Measurements from ENCODE around the gene CTRB1. TPM values are rescaled to one million over a fixed set of nuclear protein-coding genes. Genes with fewer than 3 reads are reported as not detected.
A peak's percentile ranks its signal among the peaks of the same experiment; 100 is the strongest.
"Not testable (repeated sequence)": the region's sequence is repeated elsewhere in the genome, so short reads cannot be mapped to it uniquely, and the experiment has no call there.

Gene CTRB1
- total and polyA plus RNA-seq, 2 donors (not counting 3 experiments of a cell fraction or from before 2014, with no cell fraction given): not detected

DNA sequence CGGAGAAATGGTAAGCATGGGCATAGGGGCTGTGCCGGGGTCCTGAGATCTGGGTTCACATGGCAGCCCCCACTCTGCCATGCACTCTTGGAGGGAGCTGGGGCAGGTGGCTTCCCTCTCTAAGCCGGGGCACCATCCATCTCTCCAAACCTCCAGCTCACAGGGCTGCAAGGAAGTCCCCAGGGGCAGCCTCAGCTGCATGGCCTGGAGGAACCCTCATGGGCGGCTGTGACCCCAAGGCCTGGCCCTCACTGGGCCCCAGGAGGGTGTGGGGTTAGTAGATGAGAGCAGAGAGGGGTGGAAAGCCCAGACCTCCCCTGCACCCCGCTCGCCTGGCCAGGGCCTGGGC, 14.4 kb upstream of the CTRB1 start:
- Histone ChIP-seq H3K4me2 (ENCODE audit: insufficient read depth, low read length) (no peak overlapping the region), H3K4me1 (ENCODE audit: control insufficient read depth, extremely low read depth, insufficient read depth, low read length) (peaks cover 2% of the 10 kb centered on the region), H3K4me3 (replicated peaks in 1 of 3; ENCODE audit: insufficient read depth in 1 of 3, low read depth in 1 of 3, low read length in 3 of 3) (no peak overlapping the region), H2AFZ (ENCODE audit: low read depth, low read length) (no peak overlapping the region), H3K9me1 (replicated peaks; ENCODE audit: control insufficient read depth, extremely low read depth, insufficient read depth, low read length) (no peaks in the 10 kb centered on the region), H3K9ac (replicated peaks; ENCODE audit: extremely low read depth, insufficient read depth, low read length) (no peak overlapping the region), H4K20me1 (replicated peaks; ENCODE audit: control insufficient read depth, extremely low read depth, insufficient read depth, low read length) (no peaks in the 10 kb centered on the region), H3K27me3 (ENCODE audit: control insufficient read depth in 2 of 2, insufficient read depth in 2 of 2, low read length in 2 of 2) (no peaks in the 10 kb centered on the region), H3K79me2 (ENCODE audit: control insufficient read depth, insufficient read depth, low read length) (no peaks in the 10 kb centered on the region), H3K27ac (ENCODE audit: insufficient read depth, low read depth, low read length) (no peak overlapping the region), H3K36me3 (ENCODE audit: control insufficient read depth in 2 of 2, extremely low read depth in 1 of 2, insufficient read depth in 2 of 2, low read length in 2 of 2) (no peaks in the 10 kb centered on the region), H3K9me3 (replicated peaks; ENCODE audit: control insufficient read depth, insufficient read depth, low read length) (no peaks in the 10 kb centered on the region)
- no peak for TF ChIP-seq MYC (IDR thresholded peaks at IDR 0.05; ENCODE audit: low read depth, low read length)
- no peak for TF ChIP-seq POLR2A (IDR thresholded peaks at IDR 0.05; ENCODE audit: low read depth, low read length)
- TF ChIP-seq FOS (IDR thresholded peaks at IDR 0.05; ENCODE audit: borderline replicate concordance, insufficient read depth, low read length): no peak
- no peak for TF ChIP-seq JUN (IDR thresholded peaks at IDR 0.05; ENCODE audit: borderline replicate concordance, insufficient read depth, insufficient read length, low read depth)
- no peak for TF ChIP-seq EZH2 (IDR thresholded peaks at IDR 0.05; ENCODE audit: borderline replicate concordance, low read depth, low read length, severe bottlenecking)
- TF ChIP-seq GATA2 (IDR thresholded peaks at IDR 0.05; ENCODE audit: insufficient read depth, insufficient read length, low read depth, low read length): no peak
- TF ChIP-seq, protein P1, sequence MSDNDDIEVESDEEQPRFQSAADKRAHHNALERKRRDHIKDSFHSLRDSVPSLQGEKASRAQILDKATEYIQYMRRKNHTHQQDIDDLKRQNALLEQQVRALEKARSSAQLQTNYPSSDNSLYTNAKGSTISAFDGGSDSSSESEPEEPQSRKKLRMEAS (IDR thresholded peaks at IDR 0.05; ENCODE audit: insufficient read depth, insufficient read length): no peak
- TF ChIP-seq, protein P2, sequence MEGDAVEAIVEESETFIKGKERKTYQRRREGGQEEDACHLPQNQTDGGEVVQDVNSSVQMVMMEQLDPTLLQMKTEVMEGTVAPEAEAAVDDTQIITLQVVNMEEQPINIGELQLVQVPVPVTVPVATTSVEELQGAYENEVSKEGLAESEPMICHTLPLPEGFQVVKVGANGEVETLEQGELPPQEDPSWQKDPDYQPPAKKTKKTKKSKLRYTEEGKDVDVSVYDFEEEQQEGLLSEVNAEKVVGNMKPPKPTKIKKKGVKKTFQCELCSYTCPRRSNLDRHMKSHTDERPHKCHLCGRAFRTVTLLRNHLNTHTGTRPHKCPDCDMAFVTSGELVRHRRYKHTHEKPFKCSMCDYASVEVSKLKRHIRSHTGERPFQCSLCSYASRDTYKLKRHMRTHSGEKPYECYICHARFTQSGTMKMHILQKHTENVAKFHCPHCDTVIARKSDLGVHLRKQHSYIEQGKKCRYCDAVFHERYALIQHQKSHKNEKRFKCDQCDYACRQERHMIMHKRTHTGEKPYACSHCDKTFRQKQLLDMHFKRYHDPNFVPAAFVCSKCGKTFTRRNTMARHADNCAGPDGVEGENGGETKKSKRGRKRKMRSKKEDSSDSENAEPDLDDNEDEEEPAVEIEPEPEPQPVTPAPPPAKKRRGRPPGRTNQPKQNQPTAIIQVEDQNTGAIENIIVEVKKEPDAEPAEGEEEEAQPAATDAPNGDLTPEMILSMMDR (IDR thresholded peaks at IDR 0.05; ENCODE audit: extremely low read depth in 1 of 2, insufficient read depth in 1 of 2, low read depth in 1 of 2, low read length in 2 of 2): no peak
- dilution Hi-C loops (cut with MboI; ENCODE audit: extremely low pct_ligation_motif_present, low sequenced_read_pairs) (no loop called here), intact Hi-C loops (cut with micrococcal nuclease) (no loop called here)
- POLR2A ChIA-PET: no interaction called here
- no TSS peak for BruUV-seq (replicated peaks)
- DNase-seq (ENCODE audit: low read depth, low spot score) (no peak), FAIRE-seq (no peak)
- CTCF ChIA-PET: interaction anchor here (7.9 kb wide), 1 partner anchor 199 kb away, joined by 186 read pairs; no protein-coding TSS in a partner anchor

DNA sequence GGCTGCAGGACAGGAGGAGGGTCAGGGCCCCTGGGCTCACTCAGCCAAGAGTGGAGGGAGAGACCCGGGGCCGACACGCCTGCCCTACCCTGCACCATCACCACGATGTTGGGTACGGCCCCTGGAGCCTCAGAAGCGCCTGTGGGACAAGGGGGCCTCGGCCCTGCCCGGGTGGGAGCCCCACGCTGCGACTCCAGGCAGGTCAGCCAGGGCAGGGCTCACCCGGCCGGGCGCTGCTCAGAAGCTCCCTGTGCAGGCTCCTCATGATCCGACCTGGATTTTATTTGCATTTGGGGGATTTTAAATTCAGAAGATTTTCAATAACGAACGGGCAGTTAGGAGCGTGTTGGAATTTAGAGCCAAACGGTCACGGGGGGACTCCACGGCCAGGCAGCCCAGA, 13.9 kb upstream of the CTRB1 start:
- H3K4me2 ChIP-seq (ENCODE audit: insufficient read depth, low read length); H2AFZ ChIP-seq (ENCODE audit: low read depth, low read length); CTCF ChIA-PET; dilution Hi-C loops (cut with MboI; ENCODE audit: extremely low pct_ligation_motif_present, low sequenced_read_pairs); H3K9me3 ChIP-seq (replicated peaks; ENCODE audit: control insufficient read depth, insufficient read depth, low read length); FAIRE-seq; H3K9ac ChIP-seq (replicated peaks; ENCODE audit: extremely low read depth, insufficient read depth, low read length); H4K20me1 ChIP-seq (replicated peaks; ENCODE audit: control insufficient read depth, extremely low read depth, insufficient read depth, low read length); intact Hi-C loops (cut with micrococcal nuclease); DNase-seq (ENCODE audit: low read depth, low spot score); POLR2A ChIA-PET; H3K27ac ChIP-seq (ENCODE audit: insufficient read depth, low read depth, low read length); H3K36me3 ChIP-seq (ENCODE audit: control insufficient read depth in 2 of 2, extremely low read depth in 1 of 2, insufficient read depth in 2 of 2, low read length in 2 of 2); H3K27me3 ChIP-seq (ENCODE audit: control insufficient read depth in 2 of 2, insufficient read depth in 2 of 2, low read length in 2 of 2); H3K79me2 ChIP-seq (ENCODE audit: control insufficient read depth, insufficient read depth, low read length); H3K4me1 ChIP-seq (ENCODE audit: control insufficient read depth, extremely low read depth, insufficient read depth, low read length); H3K9me1 ChIP-seq (replicated peaks; ENCODE audit: control insufficient read depth, extremely low read depth, insufficient read depth, low read length); H3K4me3 ChIP-seq (replicated peaks in 1 of 3; ENCODE audit: insufficient read depth in 1 of 3, low read depth in 1 of 3, low read length in 3 of 3): not testable (repeated sequence)
- TSS peak; percentile 11 for BruUV-seq (replicated peaks)

DNA sequence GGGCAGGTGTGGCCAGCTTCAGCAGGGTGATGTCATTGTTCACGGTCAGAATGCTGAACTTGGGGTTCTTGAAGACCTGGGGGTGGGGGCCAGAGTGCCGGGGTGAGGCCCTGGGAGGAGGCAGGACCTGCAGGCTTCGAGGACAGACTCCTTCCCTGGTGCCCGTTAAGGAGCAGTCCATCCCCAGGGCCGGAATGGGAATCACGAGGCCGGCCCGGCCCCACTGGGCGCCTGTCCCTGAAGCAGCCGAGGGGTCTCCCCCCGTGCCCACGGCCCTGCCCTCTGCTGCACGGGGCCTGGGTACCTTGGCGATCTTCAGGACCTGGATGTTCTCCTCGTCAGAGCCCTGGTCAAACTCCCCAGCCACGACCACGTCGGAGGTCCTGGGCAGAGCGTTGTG, 13.3 kb upstream of the CTRB1 start:
- H3K27me3 ChIP-seq (ENCODE audit: control insufficient read depth in 2 of 2, insufficient read depth in 2 of 2, low read length in 2 of 2); H3K36me3 ChIP-seq (ENCODE audit: control insufficient read depth in 2 of 2, extremely low read depth in 1 of 2, insufficient read depth in 2 of 2, low read length in 2 of 2); H3K4me2 ChIP-seq (ENCODE audit: insufficient read depth, low read length); H3K27ac ChIP-seq (ENCODE audit: insufficient read depth, low read depth, low read length); H3K9me3 ChIP-seq (replicated peaks; ENCODE audit: control insufficient read depth, insufficient read depth, low read length); BruUV-seq (replicated peaks); H2AFZ ChIP-seq (ENCODE audit: low read depth, low read length); H3K9ac ChIP-seq (replicated peaks; ENCODE audit: extremely low read depth, insufficient read depth, low read length); H3K79me2 ChIP-seq (ENCODE audit: control insufficient read depth, insufficient read depth, low read length); dilution Hi-C loops (cut with MboI; ENCODE audit: extremely low pct_ligation_motif_present, low sequenced_read_pairs); DNase-seq (ENCODE audit: low read depth, low spot score); H3K9me1 ChIP-seq (replicated peaks; ENCODE audit: control insufficient read depth, extremely low read depth, insufficient read depth, low read length); H3K4me3 ChIP-seq (replicated peaks in 1 of 3; ENCODE audit: insufficient read depth in 1 of 3, low read depth in 1 of 3, low read length in 3 of 3); FAIRE-seq; POLR2A ChIA-PET; intact Hi-C loops (cut with micrococcal nuclease); H4K20me1 ChIP-seq (replicated peaks; ENCODE audit: control insufficient read depth, extremely low read depth, insufficient read depth, low read length); H3K4me1 ChIP-seq (ENCODE audit: control insufficient read depth, extremely low read depth, insufficient read depth, low read length); CTCF ChIA-PET: not testable (repeated sequence)

Data from endothelial cell of umbilical vein (primary cell).